Bronchial epithelial cell (primary cell): ENCODE data around the gene CNTFR. TPM values are rescaled to one million over a fixed set of nuclear protein-coding genes. Genes with fewer than 3 reads are reported as not detected.

Experiments
- DNase-seq: peaks from one replicate; pipeline ENCODE4 v3.0.0-alpha.2; 2010; ENCODE audit warnings: low read depth
- FAIRE-seq: peaks from 2 replicates; lab custom pipeline; 2011; peaks lifted over from hg19 to GRCh38; lab: Jason Lieb, UNC
- H3K27me3 ChIP-seq: 2 replicates; pipeline ENCODE4 v1.5.1; 2011; ENCODE audit warnings: low read length; ENCODE audit not compliant: control insufficient read depth, insufficient read depth
- H3K36me3 ChIP-seq: 2 replicates; pipeline ENCODE4 v1.5.1; 2011; ENCODE audit warnings: low read length; ENCODE audit not compliant: control insufficient read depth, insufficient read depth
- H3K4me3 ChIP-seq: 2 replicates; pipeline ENCODE4 v1.5.1; 2011; ENCODE audit warnings: mild to moderate bottlenecking, low read depth, low read length, control low read depth
- CTCF ChIP-seq: IDR thresholded peaks from 2 replicates; pipeline ENCODE4 v1.5.1; 2011; ENCODE audit warnings: mild to moderate bottlenecking, moderate library complexity, low read length, control low read depth, inconsistent platforms; ENCODE audit not compliant: insufficient read depth, severe bottlenecking
- total RNA-seq: library from RNA; depleted of rRNA; stranded (reverse); fragments of >200 nt; gene quantifications from 2 replicates; pipeline ENCODE4 v1.2.1, GENCODE V29; 2014

CNTFR gene
- total RNA-seq, 1 donor from 2014 or later: not detected

GRCh38 chr9:34581318-34581717, 8.2 kb downstream of the CNTFR start:
- Histone ChIP-seq H3K27me3 (peaks cover 52% of the 10 kb centered on the region), H3K36me3 (no peaks in the 10 kb centered on the region), H3K4me3 (no peak overlapping the region)
- DNase-seq (no peak), FAIRE-seq (peak; percentile 95)
- no peak for TF ChIP-seq CTCF

- H3K36me3 ChIP-seq: no peaks in the 10 kb centered on the region
- TF ChIP-seq CTCF: no peak
- FAIRE-seq (no peak), DNase-seq (no peak)
- H3K27me3 ChIP-seq: peaks cover 51% of the 10 kb centered on the region
- no peak overlapping the region for H3K4me3 ChIP-seq
Observed at GRCh38 chr9:34580358-34580757, 9.2 kb downstream of the CNTFR start.

GRCh38 chr9:34579808-34580163, 9.7 kb downstream of the CNTFR start:
- DNase-seq (no peak), FAIRE-seq (no peak)
- Histone ChIP-seq H3K27me3 (peaks cover 48% of the 10 kb centered on the region), H3K4me3 (no peak overlapping the region), H3K36me3 (no peaks in the 10 kb centered on the region)
- TF ChIP-seq CTCF: no peak

- no peaks in the 10 kb centered on the region for H3K36me3 ChIP-seq
- DNase-seq (no peak), FAIRE-seq (no peak)
- H3K27me3 ChIP-seq: peaks cover 47% of the 10 kb centered on the region
- no peak for TF ChIP-seq CTCF
- no peak overlapping the region for H3K4me3 ChIP-seq
Observed at GRCh38 chr9:34579104-34579807, 10.3 kb downstream of the CNTFR start.

GRCh38 chr9:34578241-34579103, 11.1 kb downstream of the CNTFR start:
- no peaks in the 10 kb centered on the region for H3K36me3 ChIP-seq
- no peak overlapping the region for H3K4me3 ChIP-seq
- TF ChIP-seq CTCF: no peak
- DNase-seq: peak; percentile 41
- peaks cover 47% of the 10 kb centered on the region for H3K27me3 ChIP-seq
- no peak for FAIRE-seq
